Measurements from ENCODE around the gene ASB10.

Gene ASB10

GRCh38 chr7:151232091-151232916, 45.3 kb upstream of the ASB10 start, which contains the start of gene CHPF2:
Gene CHPF2, plus strand, starts transcription at chr7:151232483. Its CDS starts 1,529 bp downstream, at chr7:151234012.
- no peak for DNase-seq (ENCODE audit: low read depth)
- TF ChIP-seq CTCF (IDR thresholded peaks at IDR 0.05; ENCODE audit: control insufficient read depth, insufficient read depth, low read depth, low read length, missing control alignments), result no peak
- peak within 1 kb of the TSS; percentile 97 for H3K4me3 ChIP-seq (ENCODE audit: control insufficient read depth, low read depth, low read length)

GRCh38 chr7:151231080-151231479, 44.0 kb upstream of the ASB10 start:
- H3K4me3 ChIP-seq (ENCODE audit: control insufficient read depth, low read depth, low read length), result no peak overlapping the region
- no peak for DNase-seq (ENCODE audit: low read depth)
- TF ChIP-seq CTCF (IDR thresholded peaks at IDR 0.05; ENCODE audit: control insufficient read depth, insufficient read depth, low read depth, low read length, missing control alignments), result no peak

GRCh38 chr7:151229249-151229648, 42.2 kb upstream of the ASB10 start:
- DNase-seq (ENCODE audit: low read depth), result no peak
- no peak for TF ChIP-seq CTCF (IDR thresholded peaks at IDR 0.05; ENCODE audit: control insufficient read depth, insufficient read depth, low read depth, low read length, missing control alignments)
- H3K4me3 ChIP-seq (ENCODE audit: control insufficient read depth, low read depth, low read length), result no peak overlapping the region

GRCh38 chr7:151228024-151228866, 41.2 kb upstream of the ASB10 start:
- no peak for TF ChIP-seq CTCF (IDR thresholded peaks at IDR 0.05; ENCODE audit: control insufficient read depth, insufficient read depth, low read depth, low read length, missing control alignments)
- peak overlapping the region; percentile 97 for H3K4me3 ChIP-seq (ENCODE audit: control insufficient read depth, low read depth, low read length)
- DNase-seq (ENCODE audit: low read depth), result no peak

- no peak for TF ChIP-seq CTCF (IDR thresholded peaks at IDR 0.05; ENCODE audit: control insufficient read depth, insufficient read depth, low read depth, low read length, missing control alignments)
- peak within 1 kb of the TSS; percentile 97 for H3K4me3 ChIP-seq (ENCODE audit: control insufficient read depth, low read depth, low read length)
- DNase-seq (ENCODE audit: low read depth), result peak; percentile 96
These were observed 40.1 kb upstream of the ASB10 start, which contains the start of gene ABCF2 for GRCh38 chr7:151226875-151227782. Gene ABCF2, minus strand, starts transcription at chr7:151227205. Its CDS starts 747 bp downstream, at chr7:151226458.

- no peak for DNase-seq (ENCODE audit: low read depth)
- peak overlapping the region; percentile 97 for H3K4me3 ChIP-seq (ENCODE audit: control insufficient read depth, low read depth, low read length)
- no peak for TF ChIP-seq CTCF (IDR thresholded peaks at IDR 0.05; ENCODE audit: control insufficient read depth, insufficient read depth, low read depth, low read length, missing control alignments)
These were observed 39.5 kb upstream of the ASB10 start for GRCh38 chr7:151226560-151226874.

Measured in AG09309 (cell line).